ENCODE results near the gene PLCD1. TPM values are rescaled to one million over a fixed set of nuclear protein-coding genes. Genes with fewer than 3 reads are reported as not detected.

Gene PLCD1
- total and polyA plus RNA-seq, 2 of the 13 experiments (the other 11 are each of a cell fraction or from before 2014, with no cell fraction given): 10.1 to 12.4 TPM

DNA sequence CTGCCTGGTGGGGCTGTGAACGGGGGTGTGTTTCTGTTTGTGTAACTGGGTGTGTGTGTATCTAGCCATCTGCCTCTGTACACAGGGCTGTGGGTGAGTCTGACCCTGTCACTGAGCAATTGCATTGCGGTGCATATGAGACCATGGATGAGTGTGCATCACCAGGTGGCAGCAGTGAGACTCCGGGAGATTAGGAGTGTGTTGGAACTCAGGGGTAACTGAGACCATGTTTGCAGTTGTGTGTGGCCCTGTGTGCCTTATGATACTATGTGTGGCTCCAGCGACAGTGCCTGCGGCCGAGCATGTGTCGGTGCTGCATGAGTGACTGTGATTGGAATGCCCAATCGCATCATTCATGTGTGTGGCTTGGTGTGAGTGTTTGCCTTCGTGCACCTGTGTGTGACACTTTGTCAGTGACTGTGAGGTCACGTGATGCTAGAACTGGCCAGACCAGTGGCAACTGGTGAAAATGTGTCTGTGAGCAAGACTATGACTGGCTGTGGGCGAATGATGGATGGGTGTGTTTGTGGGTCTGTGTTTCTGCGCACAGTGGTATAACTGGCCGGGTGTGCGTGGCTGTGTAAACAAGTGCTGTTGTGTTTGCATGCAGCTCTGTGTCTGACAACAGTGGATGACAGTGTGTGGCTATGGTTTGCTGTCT is 24.9 kb downstream of the PLCD1 start (continued):
- TF ChIP-seq, protein P1, sequence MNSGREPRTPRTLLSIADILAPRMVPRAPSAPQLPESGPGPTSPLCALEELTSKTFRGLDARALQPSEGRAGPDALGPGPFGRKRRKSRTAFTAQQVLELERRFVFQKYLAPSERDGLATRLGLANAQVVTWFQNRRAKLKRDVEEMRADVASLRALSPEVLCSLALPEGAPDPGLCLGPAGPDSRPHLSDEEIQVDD (CRISPR knock-in tag; IDR thresholded peaks at IDR 0.05; ENCODE audit: borderline replicate concordance): no peak
- TF ChIP-seq ZNF20 (CRISPR knock-in tag; IDR thresholded peaks at IDR 0.05): no peak
- TF ChIP-seq, protein P2, sequence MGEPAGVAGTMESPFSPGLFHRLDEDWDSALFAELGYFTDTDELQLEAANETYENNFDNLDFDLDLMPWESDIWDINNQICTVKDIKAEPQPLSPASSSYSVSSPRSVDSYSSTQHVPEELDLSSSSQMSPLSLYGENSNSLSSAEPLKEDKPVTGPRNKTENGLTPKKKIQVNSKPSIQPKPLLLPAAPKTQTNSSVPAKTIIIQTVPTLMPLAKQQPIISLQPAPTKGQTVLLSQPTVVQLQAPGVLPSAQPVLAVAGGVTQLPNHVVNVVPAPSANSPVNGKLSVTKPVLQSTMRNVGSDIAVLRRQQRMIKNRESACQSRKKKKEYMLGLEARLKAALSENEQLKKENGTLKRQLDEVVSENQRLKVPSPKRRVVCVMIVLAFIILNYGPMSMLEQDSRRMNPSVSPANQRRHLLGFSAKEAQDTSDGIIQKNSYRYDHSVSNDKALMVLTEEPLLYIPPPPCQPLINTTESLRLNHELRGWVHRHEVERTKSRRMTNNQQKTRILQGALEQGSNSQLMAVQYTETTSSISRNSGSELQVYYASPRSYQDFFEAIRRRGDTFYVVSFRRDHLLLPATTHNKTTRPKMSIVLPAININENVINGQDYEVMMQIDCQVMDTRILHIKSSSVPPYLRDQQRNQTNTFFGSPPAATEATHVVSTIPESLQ (CRISPR knock-in tag; conservative IDR thresholded peaks at IDR 0.05): no peak
- no peak for TF ChIP-seq ZNF343 (CRISPR knock-in tag; IDR thresholded peaks at IDR 0.05)
- TF ChIP-seq, protein P3, sequence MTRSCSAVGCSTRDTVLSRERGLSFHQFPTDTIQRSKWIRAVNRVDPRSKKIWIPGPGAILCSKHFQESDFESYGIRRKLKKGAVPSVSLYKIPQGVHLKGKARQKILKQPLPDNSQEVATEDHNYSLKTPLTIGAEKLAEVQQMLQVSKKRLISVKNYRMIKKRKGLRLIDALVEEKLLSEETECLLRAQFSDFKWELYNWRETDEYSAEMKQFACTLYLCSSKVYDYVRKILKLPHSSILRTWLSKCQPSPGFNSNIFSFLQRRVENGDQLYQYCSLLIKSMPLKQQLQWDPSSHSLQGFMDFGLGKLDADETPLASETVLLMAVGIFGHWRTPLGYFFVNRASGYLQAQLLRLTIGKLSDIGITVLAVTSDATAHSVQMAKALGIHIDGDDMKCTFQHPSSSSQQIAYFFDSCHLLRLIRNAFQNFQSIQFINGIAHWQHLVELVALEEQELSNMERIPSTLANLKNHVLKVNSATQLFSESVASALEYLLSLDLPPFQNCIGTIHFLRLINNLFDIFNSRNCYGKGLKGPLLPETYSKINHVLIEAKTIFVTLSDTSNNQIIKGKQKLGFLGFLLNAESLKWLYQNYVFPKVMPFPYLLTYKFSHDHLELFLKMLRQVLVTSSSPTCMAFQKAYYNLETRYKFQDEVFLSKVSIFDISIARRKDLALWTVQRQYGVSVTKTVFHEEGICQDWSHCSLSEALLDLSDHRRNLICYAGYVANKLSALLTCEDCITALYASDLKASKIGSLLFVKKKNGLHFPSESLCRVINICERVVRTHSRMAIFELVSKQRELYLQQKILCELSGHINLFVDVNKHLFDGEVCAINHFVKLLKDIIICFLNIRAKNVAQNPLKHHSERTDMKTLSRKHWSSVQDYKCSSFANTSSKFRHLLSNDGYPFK (CRISPR knock-in tag; IDR thresholded peaks at IDR 0.05; ENCODE audit: borderline replicate concordance): 0 out of 2 replicates have a peak, but pooled peaks have one; percentile 9
- peak; percentile 90; the same call in 1 of the 2 replicates for TF ChIP-seq ZNF207 (IDR thresholded peaks at IDR 0.05; ENCODE audit: borderline replicate concordance)
- peak; percentile 76; the same call in 1 of the 2 replicates for TF ChIP-seq PITX1 (CRISPR knock-in tag; IDR thresholded peaks at IDR 0.05)
- no peak for TF ChIP-seq NR2F1 (CRISPR knock-in tag; IDR thresholded peaks at IDR 0.05)
- no peak for TF ChIP-seq ZNF326 (CRISPR knock-in tag; IDR thresholded peaks at IDR 0.05; ENCODE audit: borderline replicate concordance)
- 0 out of 2 replicates have a peak, but pooled peaks have one; percentile 70 for TF ChIP-seq ZNF572 (CRISPR knock-in tag; IDR thresholded peaks at IDR 0.05)
- TF ChIP-seq KLF15 (CRISPR knock-in tag; IDR thresholded peaks at IDR 0.05; ENCODE audit: borderline replicate concordance): no peak
- 0 out of 2 replicates have a peak, but pooled peaks have one; percentile 23 for TF ChIP-seq NCOR1 (IDR thresholded peaks at IDR 0.05; ENCODE audit: borderline replicate concordance, low read length)
- TF ChIP-seq, protein P4, sequence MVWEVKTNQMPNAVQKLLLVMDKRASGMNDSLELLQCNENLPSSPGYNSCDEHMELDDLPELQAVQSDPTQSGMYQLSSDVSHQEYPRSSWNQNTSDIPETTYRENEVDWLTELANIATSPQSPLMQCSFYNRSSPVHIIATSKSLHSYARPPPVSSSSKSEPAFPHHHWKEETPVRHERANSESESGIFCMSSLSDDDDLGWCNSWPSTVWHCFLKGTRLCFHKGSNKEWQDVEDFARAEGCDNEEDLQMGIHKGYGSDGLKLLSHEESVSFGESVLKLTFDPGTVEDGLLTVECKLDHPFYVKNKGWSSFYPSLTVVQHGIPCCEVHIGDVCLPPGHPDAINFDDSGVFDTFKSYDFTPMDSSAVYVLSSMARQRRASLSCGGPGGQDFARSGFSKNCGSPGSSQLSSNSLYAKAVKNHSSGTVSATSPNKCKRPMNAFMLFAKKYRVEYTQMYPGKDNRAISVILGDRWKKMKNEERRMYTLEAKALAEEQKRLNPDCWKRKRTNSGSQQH (CRISPR knock-in tag; IDR thresholded peaks at IDR 0.05; ENCODE audit: low read depth): peak; percentile 53; the same call in 1 of the 2 replicates
- TF ChIP-seq, protein P5, sequence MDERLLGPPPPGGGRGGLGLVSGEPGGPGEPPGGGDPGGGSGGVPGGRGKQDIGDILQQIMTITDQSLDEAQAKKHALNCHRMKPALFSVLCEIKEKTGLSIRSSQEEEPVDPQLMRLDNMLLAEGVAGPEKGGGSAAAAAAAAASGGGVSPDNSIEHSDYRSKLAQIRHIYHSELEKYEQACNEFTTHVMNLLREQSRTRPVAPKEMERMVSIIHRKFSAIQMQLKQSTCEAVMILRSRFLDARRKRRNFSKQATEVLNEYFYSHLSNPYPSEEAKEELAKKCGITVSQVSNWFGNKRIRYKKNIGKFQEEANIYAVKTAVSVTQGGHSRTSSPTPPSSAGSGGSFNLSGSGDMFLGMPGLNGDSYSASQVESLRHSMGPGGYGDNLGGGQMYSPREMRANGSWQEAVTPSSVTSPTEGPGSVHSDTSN (CRISPR knock-in tag; IDR thresholded peaks at IDR 0.05): no peak
- TF ChIP-seq, protein P6, sequence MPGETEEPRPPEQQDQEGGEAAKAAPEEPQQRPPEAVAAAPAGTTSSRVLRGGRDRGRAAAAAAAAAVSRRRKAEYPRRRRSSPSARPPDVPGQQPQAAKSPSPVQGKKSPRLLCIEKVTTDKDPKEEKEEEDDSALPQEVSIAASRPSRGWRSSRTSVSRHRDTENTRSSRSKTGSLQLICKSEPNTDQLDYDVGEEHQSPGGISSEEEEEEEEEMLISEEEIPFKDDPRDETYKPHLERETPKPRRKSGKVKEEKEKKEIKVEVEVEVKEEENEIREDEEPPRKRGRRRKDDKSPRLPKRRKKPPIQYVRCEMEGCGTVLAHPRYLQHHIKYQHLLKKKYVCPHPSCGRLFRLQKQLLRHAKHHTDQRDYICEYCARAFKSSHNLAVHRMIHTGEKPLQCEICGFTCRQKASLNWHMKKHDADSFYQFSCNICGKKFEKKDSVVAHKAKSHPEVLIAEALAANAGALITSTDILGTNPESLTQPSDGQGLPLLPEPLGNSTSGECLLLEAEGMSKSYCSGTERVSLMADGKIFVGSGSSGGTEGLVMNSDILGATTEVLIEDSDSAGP (CRISPR knock-in tag; IDR thresholded peaks at IDR 0.05; ENCODE audit: borderline replicate concordance): peak; percentile 80
- TF ChIP-seq ZNF629 (CRISPR knock-in tag; conservative IDR thresholded peaks at IDR 0.05): no peak

Data from HepG2 (cell line).